Measurements from ENCODE around the gene SLC12A9.

GRCh38 chr7:100886936-100887515, 34.5 kb downstream of the SLC12A9 start:
- TF ChIP-seq CTCF (IDR thresholded peaks at IDR 0.05) (no peak), POLR2A (IDR thresholded peaks at IDR 0.05) (no peak)
